ENCODE data around the gene ARHGAP15.

- TF ChIP-seq CTCF (IDR thresholded peaks at IDR 0.05) (no peak), POLR2AphosphoS5 (IDR thresholded peaks at IDR 0.05) (no peak), POLR2A (IDR thresholded peaks at IDR 0.05) (no peak)
Observed at GRCh38 chr2:143622106-143622505, 492.9 kb downstream of the ARHGAP15 start.

All from gastroesophageal sphincter (tissue), 3 donors.